Osteocyte (in vitro differentiated cells): ENCODE measurements around the gene SNTB2. TPM values are rescaled to one million over a fixed set of nuclear protein-coding genes. Genes with fewer than 3 reads are reported as not detected.

ENCODE experiments used
- DNase-seq: peaks from one replicate; pipeline ENCODE4 v3.0.0; 2021; ENCODE audit warnings: mixed read lengths; ENCODE audit not compliant: unreplicated experiment; ENCODE audit errors: extremely low spot score
- H3K27ac Mint-ChIP-seq: one replicate; pipeline ENCODE4 v1.8.0; 2021; ENCODE audit warnings: mild to moderate bottlenecking, mixed read lengths; ENCODE audit not compliant: unreplicated experiment
- H3K27me3 Mint-ChIP-seq: one replicate; pipeline ENCODE4 v1.8.0; 2021; ENCODE audit warnings: mixed read lengths; ENCODE audit not compliant: unreplicated experiment
- H3K36me3 Mint-ChIP-seq: one replicate; pipeline ENCODE4 v1.8.0; 2021; ENCODE audit warnings: mixed read lengths; ENCODE audit not compliant: unreplicated experiment
- H3K4me1 Mint-ChIP-seq: one replicate; pipeline ENCODE4 v1.8.0; 2021; ENCODE audit warnings: mixed read lengths; ENCODE audit not compliant: unreplicated experiment
- H3K4me3 Mint-ChIP-seq: one replicate; pipeline ENCODE4 v1.8.0; 2021; ENCODE audit warnings: mild to moderate bottlenecking, moderate library complexity, mixed read lengths; ENCODE audit not compliant: unreplicated experiment
- H3K9me3 Mint-ChIP-seq: one replicate; pipeline ENCODE4 v1.8.0; 2021; ENCODE audit warnings: mixed read lengths; ENCODE audit not compliant: unreplicated experiment
- CTCF ChIP-seq: fragments of 200-600 bp; sonication (generic); IDR thresholded peaks from 2 replicates; pipeline ENCODE4 v1.5.0; 2021; ENCODE audit warnings: antibody characterized with exemption, mild to moderate bottlenecking, moderate library complexity
- total RNA-seq: library from RNA; stranded (reverse); gene quantifications from 2 replicates; pipeline ENCODE4 v1.2.1, GENCODE V29; 2021

Gene SNTB2
- total RNA-seq, 1 donor from 2014 or later, result 39.6 TPM

DNA sequence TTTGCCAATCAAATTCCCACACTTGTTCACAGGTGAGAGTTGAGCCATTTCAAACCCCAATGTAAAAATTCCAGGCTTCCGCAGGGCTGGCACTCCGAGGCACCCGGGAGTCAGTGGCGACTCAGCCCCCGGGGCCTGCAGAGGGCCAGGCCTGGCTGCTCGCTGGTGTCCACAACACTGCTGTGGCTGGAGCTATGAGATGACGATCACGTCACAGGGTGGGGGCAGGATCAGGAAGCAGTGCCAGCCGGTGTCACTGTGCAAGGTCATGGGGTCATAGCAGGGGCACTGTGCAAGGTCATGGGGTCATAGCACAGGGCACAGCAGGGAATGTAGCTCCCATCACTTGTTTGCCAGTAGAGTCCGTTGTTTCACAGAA is 131.9 kb downstream of the SNTB2 start:
- Mint-ChIP-seq H3K9me3 (no peaks in the 10 kb centered on the region), H3K4me3 (no peak overlapping the region), H3K4me1 (no peaks in the 10 kb centered on the region), H3K27me3 (no peaks in the 10 kb centered on the region), H3K36me3 (peaks cover 43% of the 10 kb centered on the region), H3K27ac (no peak overlapping the region)
- TF ChIP-seq CTCF, result no peak
- no peak for DNase-seq

DNA sequence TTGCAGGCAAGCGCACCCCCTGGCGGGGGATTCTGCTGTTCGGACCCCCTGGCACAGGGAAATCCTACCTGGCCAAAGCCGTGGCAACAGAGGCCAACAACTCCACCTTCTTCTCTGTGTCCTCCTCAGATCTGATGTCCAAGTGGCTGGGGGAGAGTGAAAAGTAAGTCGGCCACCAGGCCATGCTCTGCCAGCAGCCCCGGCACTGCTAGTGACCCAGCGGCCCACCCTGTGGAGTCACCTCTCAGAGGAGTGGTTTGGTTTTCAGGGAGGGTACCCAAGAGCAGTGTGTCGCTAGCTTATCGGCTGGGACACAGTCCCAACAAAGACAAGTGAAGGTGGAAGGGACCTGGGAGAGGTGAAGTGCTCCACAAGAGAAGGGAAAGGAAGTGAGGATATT is 132.4 kb downstream of the SNTB2 start:
- no peaks in the 10 kb centered on the region for H3K9me3 Mint-ChIP-seq
- no peak for DNase-seq
- no peak overlapping the region for H3K4me3 Mint-ChIP-seq
- H3K27ac Mint-ChIP-seq, result no peak overlapping the region
- H3K27me3 Mint-ChIP-seq, result no peaks in the 10 kb centered on the region
- H3K4me1 Mint-ChIP-seq, result no peaks in the 10 kb centered on the region
- H3K36me3 Mint-ChIP-seq, result peaks cover 43% of the 10 kb centered on the region
- no peak for TF ChIP-seq CTCF

DNA sequence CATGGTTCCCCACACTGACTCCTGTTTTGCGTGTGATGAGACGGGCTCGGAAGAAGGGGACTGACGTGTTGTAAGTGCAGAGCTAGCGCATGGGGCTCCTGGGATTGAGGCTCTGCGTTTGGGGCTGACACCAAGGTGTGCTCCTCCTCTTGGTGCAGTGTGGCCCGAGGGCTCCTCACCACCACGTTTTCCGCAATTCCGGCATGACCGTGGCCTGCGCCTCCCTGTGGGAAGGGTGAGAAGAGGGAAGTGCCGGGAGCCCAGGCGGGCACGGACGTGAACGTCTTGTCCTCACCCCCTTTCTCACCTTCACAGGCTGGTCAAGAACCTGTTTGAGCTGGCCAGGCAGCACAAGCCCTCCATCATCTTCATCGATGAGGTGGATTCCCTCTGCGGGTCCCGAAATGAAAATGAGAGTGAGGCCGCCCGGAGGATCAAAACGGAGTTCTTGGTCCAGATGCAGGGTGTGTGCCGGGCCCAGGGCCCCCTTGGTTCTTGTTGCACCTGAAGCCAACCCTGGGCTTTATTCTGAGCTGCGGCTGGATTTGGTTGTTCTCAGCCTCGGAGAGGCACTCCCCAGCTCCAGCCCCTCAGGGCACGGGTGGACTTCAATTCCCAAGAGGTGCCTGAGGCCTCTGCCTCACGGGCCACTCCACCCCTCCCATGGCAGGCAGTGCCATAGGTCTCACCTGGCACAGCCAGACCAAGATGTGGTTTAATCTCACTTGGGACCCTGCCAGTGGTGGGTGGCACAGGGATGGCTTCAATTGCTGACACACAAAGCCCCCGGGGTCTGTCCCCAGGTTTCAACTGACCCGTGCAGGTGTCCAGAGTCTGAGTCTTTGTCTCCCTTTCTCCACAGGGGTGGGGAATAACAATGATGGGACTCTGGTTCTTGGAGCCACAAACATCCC is 133.1 kb downstream of the SNTB2 start:
- Mint-ChIP-seq H3K27me3 (no peaks in the 10 kb centered on the region), H3K27ac (no peak overlapping the region), H3K36me3 (peaks cover 43% of the 10 kb centered on the region), H3K4me1 (no peaks in the 10 kb centered on the region), H3K9me3 (no peaks in the 10 kb centered on the region), H3K4me3 (no peak overlapping the region)
- TF ChIP-seq CTCF, result no peak
- DNase-seq, result no peak

- TF ChIP-seq CTCF, result no peak
- no peaks in the 10 kb centered on the region for H3K9me3 Mint-ChIP-seq
- H3K4me3 Mint-ChIP-seq, result no peak overlapping the region
- peaks cover 41% of the 10 kb centered on the region for H3K36me3 Mint-ChIP-seq
- no peak overlapping the region for H3K27ac Mint-ChIP-seq
- no peaks in the 10 kb centered on the region for H3K27me3 Mint-ChIP-seq
- peaks cover under 1% of the 10 kb centered on the region for H3K4me1 Mint-ChIP-seq
- no peak for DNase-seq
These were observed 133.7 kb downstream of the SNTB2 start for GRCh38 chr16:69320740-69321073.

GRCh38 chr16:69321080-69321479 is 134.1 kb downstream of the SNTB2 start:
- Mint-ChIP-seq H3K9me3 (no peaks in the 10 kb centered on the region), H3K36me3 (peaks cover 41% of the 10 kb centered on the region), H3K4me1 (peaks cover 2% of the 10 kb centered on the region), H3K4me3 (no peak overlapping the region), H3K27ac (no peak overlapping the region), H3K27me3 (no peaks in the 10 kb centered on the region)
- no peak for DNase-seq
- no peak for TF ChIP-seq CTCF
